ENCODE results near the gene ZNF785.
"Not testable (repeated sequence)": the region's sequence is repeated elsewhere in the genome, so short reads cannot be mapped to it uniquely, and the experiment has no call there.

The ZNF785 gene

DNA sequence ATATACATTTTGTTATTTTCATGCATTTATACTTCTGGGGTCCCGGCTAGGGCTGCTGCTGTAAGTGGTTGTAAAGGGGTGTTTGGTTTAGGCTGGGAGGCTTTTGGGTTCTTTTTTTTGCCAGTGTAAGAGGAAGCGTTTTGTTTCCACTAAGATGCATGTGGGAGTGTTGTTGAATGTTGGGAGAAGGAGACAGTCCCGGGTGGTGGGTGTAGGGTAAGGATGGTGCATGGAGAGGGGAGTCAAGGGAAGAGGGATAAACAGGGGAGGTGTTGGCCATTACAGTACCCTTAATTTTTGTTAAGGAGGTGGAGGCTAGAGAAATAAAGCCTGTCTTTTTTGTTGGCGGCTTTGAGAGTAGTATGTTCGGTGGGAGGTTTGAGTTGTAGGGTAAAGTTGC lies 42.4 kb downstream of the ZNF785 start:
- no peak for DNase-seq
- H3K9me3 Mint-ChIP-seq: no peaks in the 10 kb centered on the region
- H3K36me3 Mint-ChIP-seq (ENCODE audit: low read depth): peaks cover 18% of the 10 kb centered on the region
- no peak overlapping the region for H3K27ac Mint-ChIP-seq
- no peaks in the 10 kb centered on the region for H3K27me3 Mint-ChIP-seq
- H3K4me1 Mint-ChIP-seq (ENCODE audit: low read depth): peaks cover 6% of the 10 kb centered on the region
- no peak overlapping the region for H3K4me3 Mint-ChIP-seq

DNA sequence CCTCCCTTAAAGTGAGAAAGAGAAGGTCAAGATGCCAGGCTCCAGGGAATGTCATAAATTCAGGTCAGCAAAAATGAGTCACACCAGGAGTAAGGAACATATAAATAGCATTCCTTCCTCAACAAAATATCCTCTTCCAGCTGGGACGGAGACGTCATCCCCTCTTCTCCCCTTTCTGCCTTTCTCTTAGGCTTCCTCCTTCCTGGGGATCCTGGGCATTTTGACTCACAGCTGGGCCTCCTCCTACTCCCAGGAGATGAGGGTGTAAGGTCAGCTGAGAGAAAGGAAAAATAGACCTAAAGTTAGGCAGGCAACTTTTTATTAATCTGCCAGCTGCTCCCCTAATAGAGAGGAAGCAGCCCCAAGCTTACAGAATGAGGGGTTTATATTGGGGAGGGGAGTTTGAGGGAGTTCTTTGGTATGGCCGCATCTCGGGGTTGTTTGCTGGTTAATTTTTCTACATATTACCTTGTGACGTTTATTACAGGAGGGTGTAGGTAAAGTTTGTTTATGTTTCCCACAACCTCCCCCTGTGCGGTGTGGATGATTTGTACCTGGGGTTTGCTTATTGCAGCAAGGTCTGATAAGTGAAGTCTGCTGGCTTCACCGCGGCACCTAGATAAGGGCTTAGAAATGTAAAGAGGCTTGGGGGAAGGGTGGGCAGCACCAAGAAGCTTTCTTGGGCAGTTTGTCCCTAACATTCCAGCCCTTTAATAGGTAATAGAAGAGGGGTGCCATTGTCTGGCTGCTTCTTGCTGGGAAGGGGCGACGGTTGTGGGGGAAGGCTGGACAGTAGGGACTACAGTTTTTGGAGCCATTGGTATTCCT lies 43.8 kb downstream of the ZNF785 start:
- Mint-ChIP-seq H3K36me3 (ENCODE audit: low read depth) (peaks cover 32% of the 10 kb centered on the region), H3K4me1 (ENCODE audit: low read depth) (peaks cover 17% of the 10 kb centered on the region), H3K4me3 (no peak overlapping the region), H3K9me3 (no peaks in the 10 kb centered on the region), H3K27me3 (no peaks in the 10 kb centered on the region), H3K27ac (no peak overlapping the region)
- no peak for DNase-seq

DNA sequence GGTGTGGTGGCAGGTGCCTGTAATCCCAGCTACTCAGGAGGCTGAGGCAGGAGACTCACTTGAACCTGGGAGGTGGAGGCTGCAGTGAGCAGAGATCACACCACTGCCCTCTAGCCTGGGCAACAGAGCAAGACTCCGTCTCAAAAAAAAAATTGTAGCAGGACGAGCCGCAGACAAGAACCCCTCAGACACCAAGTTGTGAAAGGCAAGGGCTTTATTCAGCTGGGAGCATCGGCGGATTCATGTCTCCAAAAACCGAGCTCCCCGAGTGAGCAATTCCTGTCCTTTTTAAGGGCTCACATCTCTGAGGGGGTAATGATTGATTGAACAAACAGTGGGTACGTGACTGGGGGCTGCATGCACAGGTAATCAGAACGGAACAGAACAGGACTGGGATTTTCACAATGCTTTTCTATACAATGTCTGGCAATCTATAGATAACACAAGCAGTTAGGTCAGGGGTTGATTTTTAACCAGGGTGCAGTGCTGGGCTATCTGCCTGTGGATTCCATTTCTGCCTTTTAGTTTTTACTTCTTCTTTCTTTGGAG lies 44.5 kb downstream of the ZNF785 start:
- H3K27me3 Mint-ChIP-seq, H3K27ac Mint-ChIP-seq, DNase-seq, H3K4me3 Mint-ChIP-seq, H3K9me3 Mint-ChIP-seq: not testable (repeated sequence)
- peaks cover 39% of the 10 kb centered on the region for H3K36me3 Mint-ChIP-seq (ENCODE audit: low read depth)
- H3K4me1 Mint-ChIP-seq (ENCODE audit: low read depth): peaks cover 24% of the 10 kb centered on the region

DNA sequence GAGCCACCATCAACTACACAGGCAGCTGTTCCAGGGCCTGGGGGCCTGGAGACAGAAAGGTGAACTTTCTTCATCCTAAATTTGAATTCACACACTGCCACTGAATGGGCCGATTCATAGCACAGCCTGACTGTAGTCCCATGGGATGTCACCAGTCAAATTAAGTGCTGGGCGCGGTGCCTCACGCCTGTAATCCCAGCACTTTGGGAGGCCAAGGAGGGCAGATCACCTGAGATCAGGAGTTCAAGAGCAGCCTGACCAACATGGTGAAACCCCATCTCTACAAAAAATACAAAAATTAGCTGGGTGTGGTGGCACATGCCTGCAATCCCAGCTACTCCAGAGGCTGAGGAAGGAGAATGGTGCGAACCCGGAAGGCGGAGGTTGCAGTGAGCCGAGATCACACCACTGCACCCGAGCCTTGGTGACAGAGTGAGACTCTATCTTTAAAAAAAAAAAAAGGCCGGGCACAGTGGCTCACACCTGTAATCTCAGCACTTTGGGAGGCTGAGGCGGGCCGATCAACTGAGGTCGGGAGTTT lies 45.4 kb downstream of the ZNF785 start:
- Mint-ChIP-seq H3K4me1 (ENCODE audit: low read depth) (peaks cover 28% of the 10 kb centered on the region), H3K36me3 (ENCODE audit: low read depth) (peaks cover 48% of the 10 kb centered on the region), H3K27ac (peak overlapping the region; percentile 41)
- DNase-seq, H3K27me3 Mint-ChIP-seq, H3K4me3 Mint-ChIP-seq, H3K9me3 Mint-ChIP-seq: not testable (repeated sequence)

DNA sequence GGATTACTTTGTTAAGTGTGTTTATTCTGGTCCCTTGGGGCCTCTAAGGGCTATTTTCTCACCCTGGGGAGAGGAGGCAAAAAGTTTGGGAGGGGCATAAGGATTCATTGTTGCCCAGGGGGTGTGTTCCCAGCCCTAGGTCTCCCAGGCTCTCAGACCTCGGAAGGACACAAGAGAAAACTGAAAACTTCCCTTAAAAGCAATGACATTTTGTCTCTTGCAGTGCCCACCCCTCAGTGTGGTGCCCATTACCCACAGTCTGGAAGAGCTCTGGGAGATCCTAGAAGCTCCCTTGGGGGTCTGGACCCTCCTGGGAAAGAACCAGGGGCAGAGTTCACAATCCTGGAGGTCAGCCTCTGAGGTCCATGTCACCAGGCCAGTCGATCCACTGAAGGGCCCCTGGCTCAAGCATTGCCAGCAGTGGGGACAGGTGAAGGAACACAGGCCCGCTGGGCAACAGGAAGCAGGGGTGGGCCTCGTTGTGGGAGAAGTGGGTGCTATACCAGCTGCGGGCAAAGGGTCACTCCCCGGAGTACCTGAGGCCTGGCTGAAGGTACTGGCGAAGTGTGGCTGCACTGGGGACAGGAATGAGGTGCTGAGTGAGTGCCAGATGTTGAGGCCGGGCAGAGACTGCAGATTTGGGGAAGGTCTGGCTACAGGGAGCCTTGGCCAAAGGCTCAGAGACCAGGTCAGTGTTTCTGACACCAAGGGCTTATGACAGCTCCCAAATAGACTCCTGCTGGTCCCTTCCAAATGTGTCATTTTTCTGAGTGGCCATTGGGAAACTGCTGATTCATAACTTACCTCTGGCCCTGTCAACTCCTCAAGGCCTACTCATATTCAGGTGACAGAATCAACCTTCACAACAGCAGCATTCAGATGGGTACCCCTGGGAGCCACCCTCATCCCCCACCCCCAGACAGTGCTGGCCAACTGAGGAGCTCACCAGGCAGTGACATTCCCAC lies 46.2 kb downstream of the ZNF785 start:
- H3K4me3 Mint-ChIP-seq: no peak overlapping the region
- peaks cover 54% of the 10 kb centered on the region for H3K36me3 Mint-ChIP-seq (ENCODE audit: low read depth)
- no peaks in the 10 kb centered on the region for H3K9me3 Mint-ChIP-seq
- no peak for DNase-seq
- H3K27ac Mint-ChIP-seq: peak overlapping the region; percentile 41
- H3K4me1 Mint-ChIP-seq (ENCODE audit: low read depth): peaks cover 28% of the 10 kb centered on the region
- no peaks in the 10 kb centered on the region for H3K27me3 Mint-ChIP-seq

DNA sequence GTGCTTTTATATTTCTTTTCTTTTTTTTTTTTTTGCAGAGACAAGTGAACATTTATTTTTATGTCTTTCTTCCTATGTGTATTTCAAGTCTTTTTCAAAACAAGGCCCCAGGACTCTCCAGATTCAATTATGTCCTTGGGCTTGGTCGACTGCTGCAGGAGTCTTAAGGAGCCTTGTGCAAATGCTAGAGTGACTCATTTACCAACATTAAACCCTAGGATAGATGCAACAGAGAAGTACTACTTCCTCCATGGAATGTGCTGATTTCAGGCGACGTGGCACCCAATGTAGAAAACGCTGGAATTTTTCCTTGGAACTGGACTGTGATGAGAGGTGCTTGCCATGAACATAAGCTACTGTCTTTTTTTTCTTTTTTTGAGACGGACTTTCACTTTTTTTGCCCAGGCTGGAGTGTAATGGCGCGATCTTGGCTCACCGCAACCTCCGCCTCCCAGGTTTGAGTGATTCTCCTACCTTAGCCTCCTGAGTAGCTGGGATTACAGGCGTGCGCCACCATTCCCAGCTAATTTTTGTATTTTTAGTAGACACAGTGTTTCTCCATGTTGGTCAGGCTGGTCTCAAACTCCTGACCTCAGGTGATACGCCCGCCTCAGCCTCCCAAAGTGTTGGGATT lies 49.0 kb downstream of the ZNF785 start:
- Mint-ChIP-seq H3K27ac (peak overlapping the region; percentile 98), H3K36me3 (ENCODE audit: low read depth) (peaks cover 75% of the 10 kb centered on the region), H3K4me3 (peak overlapping the region; percentile 85), H3K4me1 (ENCODE audit: low read depth) (peaks cover 33% of the 10 kb centered on the region)
- not testable (repeated sequence) for H3K27me3 Mint-ChIP-seq, DNase-seq, H3K9me3 Mint-ChIP-seq

DNA sequence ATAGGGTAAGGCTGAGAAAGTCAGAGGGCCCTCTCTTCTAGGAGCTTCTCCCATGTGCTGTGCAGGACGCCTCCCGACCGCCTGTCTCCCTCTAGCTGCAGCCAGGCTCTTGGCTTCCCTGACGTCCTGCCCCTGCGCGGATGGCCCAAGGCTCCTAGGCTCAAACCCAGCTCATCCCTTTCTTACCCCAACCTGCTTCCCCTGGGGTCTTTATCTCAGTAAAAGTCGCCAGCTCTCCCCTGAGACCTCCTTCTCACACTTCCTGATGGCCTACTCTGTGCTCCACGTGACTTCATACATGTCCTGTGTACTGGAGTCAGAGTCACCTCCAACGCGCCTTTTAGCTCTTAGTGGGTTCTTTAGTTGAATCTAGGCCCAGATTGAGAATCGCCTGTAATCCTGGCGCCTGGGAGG lies 49.7 kb downstream of the ZNF785 start:
- peak overlapping the region; percentile 85 for H3K4me3 Mint-ChIP-seq
- no peaks in the 10 kb centered on the region for H3K27me3 Mint-ChIP-seq
- H3K36me3 Mint-ChIP-seq (ENCODE audit: low read depth): peaks cover 82% of the 10 kb centered on the region
- H3K9me3 Mint-ChIP-seq: no peaks in the 10 kb centered on the region
- DNase-seq: peak; percentile 84
- peak overlapping the region; percentile 98 for H3K27ac Mint-ChIP-seq
- H3K4me1 Mint-ChIP-seq (ENCODE audit: low read depth): peaks cover 37% of the 10 kb centered on the region

DNA sequence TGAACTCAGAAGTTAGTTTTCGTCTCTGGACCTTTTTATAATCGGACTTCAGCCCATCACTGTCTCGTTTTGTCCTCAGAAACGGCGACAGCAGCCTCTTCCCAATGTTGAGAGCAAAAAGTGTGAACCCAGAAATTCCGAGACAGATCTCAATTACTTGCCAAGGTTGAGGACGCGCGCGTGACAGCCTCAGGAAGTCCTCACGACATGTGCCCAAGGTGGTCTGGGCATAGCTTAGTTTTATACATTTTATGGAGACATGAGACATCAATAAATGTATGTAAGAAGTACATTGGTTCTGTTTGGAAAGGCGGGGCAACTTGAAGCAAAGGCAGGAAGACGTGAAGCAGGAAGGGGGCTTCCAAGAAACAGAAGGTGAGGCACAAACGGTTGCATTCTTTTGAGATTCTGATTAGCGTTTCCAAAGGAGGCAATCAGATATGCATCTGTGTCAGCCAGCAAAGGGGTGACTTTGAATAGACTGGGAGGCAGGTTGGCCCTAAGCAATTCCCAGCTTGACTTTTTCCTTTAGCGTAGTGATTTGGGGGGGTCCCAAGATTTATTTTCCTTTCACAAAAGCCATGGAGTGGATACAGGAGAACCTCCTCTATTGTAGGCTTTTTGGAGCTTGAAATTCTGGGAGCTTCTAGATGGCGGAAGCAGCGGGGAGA lies 50.3 kb downstream of the ZNF785 start:
- peaks cover 42% of the 10 kb centered on the region for H3K4me1 Mint-ChIP-seq (ENCODE audit: low read depth)
- H3K27ac Mint-ChIP-seq: peak overlapping the region; percentile 98
- DNase-seq: no peak
- peaks cover 85% of the 10 kb centered on the region for H3K36me3 Mint-ChIP-seq (ENCODE audit: low read depth)
- H3K9me3 Mint-ChIP-seq: no peaks in the 10 kb centered on the region
- peak overlapping the region; percentile 85 for H3K4me3 Mint-ChIP-seq
- H3K27me3 Mint-ChIP-seq: no peaks in the 10 kb centered on the region

DNA sequence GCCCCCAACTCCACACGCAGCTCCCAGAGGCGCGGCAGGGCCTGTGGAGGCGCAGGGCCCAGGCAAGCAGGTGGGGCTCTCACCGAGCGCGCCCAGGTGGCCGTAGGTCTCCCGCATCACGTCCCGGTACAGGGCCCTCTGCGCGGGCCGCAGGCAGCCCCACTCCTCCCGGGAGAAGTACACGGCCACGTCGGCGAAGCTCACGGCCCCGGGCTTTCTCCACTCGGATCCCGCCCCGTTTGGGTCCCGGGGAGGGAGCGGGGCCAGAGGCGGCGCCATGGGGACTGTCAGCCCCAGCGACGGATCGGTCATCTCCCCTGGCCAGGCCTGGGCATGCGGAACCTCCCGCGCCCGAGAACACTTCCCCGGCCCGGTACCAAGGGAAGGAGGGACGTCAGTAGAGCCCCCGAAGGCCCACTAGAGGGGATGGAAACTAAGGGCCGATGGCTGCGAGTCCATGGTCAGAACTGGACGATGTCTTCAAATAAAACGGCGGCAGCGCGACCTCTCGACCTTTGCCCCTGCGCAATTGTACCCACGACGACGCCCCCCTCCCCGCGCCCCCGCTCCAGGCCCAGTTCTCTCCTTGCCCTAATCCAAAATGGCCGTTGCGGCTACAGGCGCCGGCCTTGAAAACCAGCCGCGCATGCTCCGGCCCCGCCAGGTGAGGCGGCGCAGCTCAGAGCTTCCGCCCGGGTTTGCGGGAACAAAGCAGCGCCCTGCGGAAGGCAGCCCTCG lies 51.0 kb downstream of the ZNF785 start, which contains the start of gene ZNF747:
Gene ZNF747 (minus strand): TSS at position 491 of the 738 bp plus-strand sequence. CDS start 179 bp downstream, at position 312.
- Mint-ChIP-seq H3K4me1 (ENCODE audit: low read depth) (peaks cover 46% of the 10 kb centered on the region), H3K27me3 (no peaks in the 10 kb centered on the region), H3K36me3 (ENCODE audit: low read depth) (peaks cover 79% of the 10 kb centered on the region), H3K9me3 (no peaks in the 10 kb centered on the region), H3K27ac (peak within 1 kb of the TSS; percentile 98), H3K4me3 (peak within 1 kb of the TSS; percentile 85)
- peak; percentile 95 for DNase-seq

DNA sequence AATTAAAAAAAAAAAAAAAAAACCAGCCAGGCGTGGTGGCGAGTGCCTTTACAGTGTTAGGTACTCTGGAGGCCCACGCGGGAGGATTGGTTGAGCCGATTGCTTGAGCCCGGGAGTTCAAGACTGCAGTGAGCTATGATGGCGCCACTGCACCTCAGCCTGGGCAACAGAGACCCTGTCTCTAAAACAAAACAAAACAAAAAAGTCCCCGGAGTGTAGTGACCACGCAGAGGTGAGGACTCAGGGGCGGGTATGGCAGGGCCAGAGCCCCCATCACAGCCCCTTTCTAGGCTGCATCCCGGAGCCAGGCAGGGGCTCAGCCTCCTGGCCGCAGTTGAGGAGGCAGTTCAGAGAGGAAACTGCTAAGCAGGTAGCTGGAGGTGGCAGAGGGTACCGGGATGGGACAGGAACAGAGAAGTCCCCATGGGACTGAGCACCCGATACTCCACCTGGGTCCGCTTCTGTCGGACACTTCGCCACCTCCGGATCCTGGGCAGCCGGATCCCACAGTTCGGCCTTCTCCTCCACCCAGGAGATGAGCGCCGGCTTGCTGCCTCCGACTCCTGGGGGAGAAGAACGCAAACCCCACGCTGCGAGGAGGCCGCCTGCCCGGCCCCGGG lies 51.6 kb downstream of the ZNF785 start:
- DNase-seq: no peak
- H3K4me3 Mint-ChIP-seq: peak overlapping the region; percentile 85
- H3K4me1 Mint-ChIP-seq (ENCODE audit: low read depth): peaks cover 46% of the 10 kb centered on the region
- no peaks in the 10 kb centered on the region for H3K9me3 Mint-ChIP-seq
- peaks cover 72% of the 10 kb centered on the region for H3K36me3 Mint-ChIP-seq (ENCODE audit: low read depth)
- peak overlapping the region; percentile 98 for H3K27ac Mint-ChIP-seq
- no peaks in the 10 kb centered on the region for H3K27me3 Mint-ChIP-seq

DNA sequence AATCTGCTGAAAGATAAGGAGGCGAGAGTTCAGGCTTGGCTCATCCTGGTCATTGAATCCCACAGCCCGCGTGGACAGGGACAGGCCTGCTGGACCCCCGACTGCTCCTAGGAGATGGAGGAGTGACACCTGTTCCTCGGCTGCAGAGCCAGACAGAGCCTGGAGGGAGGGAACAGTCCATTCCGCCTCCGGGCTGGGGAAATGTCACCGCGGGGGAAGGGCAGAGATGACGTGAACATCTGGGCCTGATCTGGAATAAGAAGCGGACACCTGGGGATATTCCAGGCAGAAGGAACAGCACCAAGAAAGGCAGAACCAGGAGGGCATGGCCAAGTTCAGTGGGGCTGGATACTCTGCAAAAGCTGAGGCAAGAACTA lies 52.4 kb downstream of the ZNF785 start:
- Mint-ChIP-seq H3K4me1 (ENCODE audit: low read depth) (peaks cover 49% of the 10 kb centered on the region), H3K36me3 (ENCODE audit: low read depth) (peaks cover 68% of the 10 kb centered on the region), H3K4me3 (peak overlapping the region; percentile 85), H3K27me3 (no peaks in the 10 kb centered on the region), H3K9me3 (no peaks in the 10 kb centered on the region), H3K27ac (peak overlapping the region; percentile 87)
- no peak for DNase-seq

DNA sequence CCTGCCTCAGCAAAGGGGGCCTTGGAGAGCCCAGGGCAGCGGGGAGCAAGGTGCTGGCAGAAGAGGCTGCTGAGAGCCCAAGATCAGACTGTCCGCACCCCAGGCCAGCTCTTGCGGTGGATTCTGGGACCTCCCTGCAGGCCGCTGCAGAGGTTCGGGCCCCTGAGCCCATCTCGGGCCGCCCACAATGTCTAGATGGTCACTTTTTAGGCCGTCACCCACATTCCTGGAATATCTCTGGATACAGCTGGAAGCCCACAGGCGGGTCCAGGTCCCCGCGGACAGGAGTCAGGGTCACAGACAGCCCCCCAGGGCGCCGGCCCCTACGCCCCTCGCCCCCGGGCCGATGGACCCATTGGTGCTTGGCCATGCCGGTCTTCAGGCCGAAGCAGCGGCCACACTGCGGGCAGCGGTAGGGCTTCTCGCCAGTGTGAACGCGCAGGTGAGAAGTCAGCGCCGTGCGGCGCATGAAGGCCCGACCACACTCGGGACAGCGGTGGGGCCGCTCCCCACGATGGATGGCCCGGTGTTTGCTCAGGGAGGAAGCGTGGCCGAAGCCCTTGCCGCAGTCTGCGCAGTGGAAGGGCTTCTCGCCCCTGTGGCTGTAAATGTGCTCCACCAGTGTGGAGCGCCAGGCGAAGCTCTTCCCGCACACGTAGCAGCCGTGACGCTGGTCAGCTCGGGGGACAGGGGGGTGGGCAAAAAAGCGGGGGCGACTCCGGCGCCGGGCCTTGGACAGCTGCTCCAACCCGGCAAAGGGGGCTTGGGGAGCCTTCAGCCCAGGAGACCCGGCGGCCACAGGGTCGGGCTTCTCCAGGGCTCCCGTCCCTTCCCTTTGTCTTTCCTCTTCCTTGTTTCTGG lies 53.0 kb downstream of the ZNF785 start:
- Mint-ChIP-seq H3K27me3 (no peaks in the 10 kb centered on the region), H3K27ac (peak overlapping the region; percentile 87), H3K36me3 (ENCODE audit: low read depth) (peaks cover 62% of the 10 kb centered on the region), H3K4me3 (peak overlapping the region; percentile 85), H3K4me1 (ENCODE audit: low read depth) (peaks cover 50% of the 10 kb centered on the region), H3K9me3 (no peaks in the 10 kb centered on the region)
- no peak for DNase-seq

All from activated T-cell treated with anti-CD3 and anti-CD28 coated beads, Interleukin-2, amount 50 U/mL, for 24 hours (primary cell).